ENCODE results near the gene CRISP2.

Gene CRISP2

DNA sequence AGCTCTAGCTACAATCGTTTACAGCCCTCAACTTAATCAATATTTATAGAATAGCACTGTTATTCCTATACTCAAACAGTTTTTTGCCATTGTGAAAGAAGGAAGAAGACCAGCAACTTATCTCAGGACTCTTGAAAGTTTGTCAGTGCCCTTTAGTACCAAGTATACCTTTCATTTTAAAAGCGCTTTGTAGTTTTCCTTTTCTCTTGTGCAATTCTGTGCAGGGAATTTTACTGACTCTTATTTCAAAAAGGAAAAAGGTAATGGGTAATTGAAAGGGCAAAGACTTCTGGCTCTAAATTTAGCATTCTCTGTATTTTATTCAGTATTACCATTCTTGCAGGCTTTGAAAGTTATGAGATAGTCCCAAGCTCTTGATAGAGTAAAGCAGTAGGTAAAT is 59.9 kb downstream of the CRISP2 start:
- DNase-seq = no peak

DNA sequence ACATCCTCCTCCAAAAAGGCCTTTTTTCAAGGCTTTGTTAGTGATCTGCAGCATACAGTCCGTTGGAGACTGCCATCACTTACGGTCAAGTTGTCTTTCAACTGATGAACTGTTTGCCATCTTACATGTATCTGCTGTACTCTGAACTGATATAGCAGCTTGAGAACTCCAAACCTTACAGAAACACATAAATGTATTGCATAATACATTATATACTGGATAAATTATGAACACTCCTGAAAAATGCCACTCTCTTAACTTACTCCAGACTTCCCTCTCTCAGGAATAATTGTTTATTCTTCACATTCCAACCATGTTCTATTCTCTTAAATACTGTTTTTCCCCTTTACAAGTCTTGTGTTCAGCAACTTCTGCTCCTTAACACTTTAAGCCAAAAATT is 62.1 kb downstream of the CRISP2 start:
- no peak for DNase-seq

DNA sequence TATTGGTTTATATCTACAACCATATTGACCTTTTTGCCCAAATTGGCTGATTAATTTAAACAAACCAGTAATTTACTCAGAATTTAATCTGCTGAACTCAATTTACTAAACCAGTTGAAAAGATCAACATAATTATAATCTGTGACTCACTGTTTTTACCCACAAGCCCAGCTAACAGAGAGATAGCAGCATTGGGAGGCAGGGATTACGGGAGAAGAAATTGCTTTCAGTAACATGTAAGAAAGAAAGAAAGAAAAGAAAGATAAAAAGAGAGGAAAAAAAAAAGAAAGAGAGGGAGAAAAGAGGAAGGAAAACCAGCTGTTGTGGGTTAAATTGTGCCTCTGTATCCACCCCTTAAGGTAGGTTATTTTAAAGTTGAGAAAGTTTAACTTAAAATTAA is 63.4 kb downstream of the CRISP2 start:
- no peak for DNase-seq

DNA sequence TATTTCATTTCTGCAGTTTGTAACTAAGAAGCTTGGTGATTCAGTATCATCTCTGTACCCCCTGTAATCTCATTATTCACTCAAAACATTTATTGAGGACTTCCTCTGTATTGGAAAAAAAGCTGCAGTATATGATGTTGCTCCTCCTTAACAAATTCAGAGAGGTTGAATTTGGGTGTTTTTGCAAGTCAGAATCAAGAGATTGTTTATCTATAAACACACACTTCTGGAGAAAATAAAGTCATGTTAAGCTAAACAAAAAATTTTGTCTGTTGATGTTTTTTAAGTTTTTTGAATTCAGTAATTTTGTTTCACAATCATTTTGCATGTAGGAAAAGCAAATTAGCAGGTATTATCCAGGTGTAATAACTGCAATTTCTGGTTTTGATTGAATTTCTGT is 65.3 kb downstream of the CRISP2 start:
- DNase-seq = no peak

DNA sequence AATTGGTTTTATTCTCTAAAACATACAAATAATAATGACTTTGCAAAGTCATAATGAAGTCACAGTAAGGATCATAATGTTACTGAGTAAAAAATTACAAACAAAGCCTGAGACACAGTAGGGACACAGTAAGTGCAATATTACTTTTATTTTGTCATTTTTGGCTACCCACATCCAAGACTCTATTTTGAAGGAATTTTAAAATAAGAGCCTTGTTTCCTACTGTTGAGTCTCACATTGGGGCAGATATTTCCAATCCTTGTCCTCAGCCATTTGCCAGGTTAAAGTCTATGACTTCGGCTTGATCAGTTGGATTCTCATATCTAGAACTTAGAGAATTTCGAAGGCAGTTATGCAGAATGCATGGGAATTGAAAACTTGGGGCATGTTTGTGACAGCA is 65.9 kb downstream of the CRISP2 start:
- DNase-seq = no peak

DNA sequence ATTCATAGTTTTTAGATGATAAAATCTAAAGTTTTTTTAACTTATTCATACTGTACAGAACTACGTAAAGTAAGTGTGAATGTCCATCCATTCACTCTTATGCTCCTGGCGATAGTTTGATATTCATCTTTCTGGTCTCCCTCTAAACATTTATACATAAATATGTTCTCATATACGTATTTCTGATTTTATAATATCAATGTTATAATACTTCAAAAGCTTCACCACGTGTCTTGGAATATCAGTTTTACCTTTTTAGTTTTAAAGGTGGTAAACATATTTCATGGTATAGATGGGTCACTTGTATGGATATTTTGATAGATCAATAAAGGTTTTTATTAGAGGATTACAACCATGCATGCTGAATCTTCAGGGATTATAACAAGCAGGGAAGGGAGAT is 66.4 kb downstream of the CRISP2 start:
- no peak for DNase-seq

DNA sequence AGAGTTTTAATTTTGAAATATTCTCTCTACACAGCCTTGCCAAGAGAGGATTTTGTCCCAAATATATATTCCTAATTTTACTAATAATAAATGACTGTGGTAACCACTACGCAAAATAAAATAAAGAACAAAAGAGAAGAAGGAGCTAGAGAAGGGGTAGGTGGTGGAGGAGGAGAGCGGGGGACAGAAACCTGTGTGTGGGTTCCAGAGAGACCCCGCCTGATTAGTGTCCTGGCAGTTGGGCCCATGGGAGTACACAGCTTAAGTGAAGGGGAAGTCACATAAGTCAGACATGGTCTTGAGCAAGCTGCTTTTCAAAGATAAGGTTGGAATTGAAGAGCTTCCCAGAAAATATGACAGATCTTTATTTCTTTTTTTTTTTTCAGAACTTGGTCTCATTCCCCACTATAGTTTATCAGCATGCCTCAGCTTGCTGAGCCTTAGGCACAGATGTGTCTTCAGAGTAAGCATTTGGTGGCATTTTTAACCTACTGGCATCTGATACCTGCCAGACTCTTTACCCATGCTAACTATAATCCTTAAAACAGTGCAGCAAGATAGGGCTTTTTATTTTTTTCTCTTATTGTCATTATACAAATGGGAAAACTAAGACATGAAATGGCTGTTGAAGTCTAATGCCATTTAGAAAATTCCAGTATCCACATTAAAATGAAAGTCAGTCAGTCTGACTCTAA is 67.1 kb downstream of the CRISP2 start:
- DNase-seq = no peak

DNA sequence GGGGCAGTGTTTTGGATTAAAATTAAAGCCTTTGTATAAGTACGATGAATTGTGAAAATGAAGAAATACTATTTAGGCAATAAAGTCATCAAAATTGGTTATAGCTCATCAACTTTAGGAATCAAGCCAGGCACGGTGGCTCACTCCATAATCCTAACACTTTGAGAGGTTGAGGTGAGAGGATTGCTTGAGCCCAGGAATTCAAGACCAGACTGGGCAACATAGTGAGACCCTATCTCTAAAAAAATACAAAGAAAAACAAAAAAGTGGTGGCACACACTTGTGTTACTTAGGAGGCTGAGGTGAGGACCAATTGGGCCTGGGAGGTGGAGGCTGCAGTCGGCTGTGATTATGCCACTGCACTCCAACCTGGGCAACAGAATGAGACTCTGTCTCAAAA is 68.2 kb downstream of the CRISP2 start:
- DNase-seq = no peak

Data from activated CD4-positive, alpha-beta T cell treated with anti-CD3 and anti-CD28 coated beads, Interleukin-2, Interleukin-6, amounts not matched to agents 100 ng/mL and 50 ng/mL, durations not matched to agents 16 hours and 8 hours (primary cell).